Fibroblast of lung (primary cell): ENCODE data around the gene KPNA2. TPM values are rescaled to one million over a fixed set of nuclear protein-coding genes. Genes with fewer than 3 reads are reported as not detected.
"Not testable (repeated sequence)": the region's sequence is repeated elsewhere in the genome, so short reads cannot be mapped to it uniquely, and the experiment has no call there.

Experiments used
- DNase-seq, 2 donors: peaks; one replicate each; pipeline versions ENCODE4 v3.0.0 to v3.0.0-alpha.2; 2010; ENCODE audit warnings: low read depth in 2 of 2
- H2AFZ ChIP-seq: 2 replicates; pipeline ENCODE4 v1.5.1; 2012; ENCODE audit warnings: low read length, control low read depth, inconsistent platforms
- H3K27ac ChIP-seq: 2 replicates; pipeline ENCODE4 v1.5.1; 2011; ENCODE audit warnings: low read length, control low read depth; ENCODE audit not compliant: insufficient read depth
- H3K27me3 ChIP-seq: 2 replicates; pipeline ENCODE4 v1.5.1; 2011; ENCODE audit warnings: mild to moderate bottlenecking, low read length; ENCODE audit not compliant: control insufficient read depth, insufficient read depth
- H3K36me3 ChIP-seq: 2 replicates; pipeline ENCODE4 v1.5.1; 2011; ENCODE audit warnings: low read length; ENCODE audit not compliant: control insufficient read depth, insufficient read depth
- H3K4me1 ChIP-seq: 2 replicates; pipeline ENCODE4 v1.5.1; 2011; ENCODE audit warnings: low read length; ENCODE audit not compliant: control insufficient read depth, insufficient read depth; ENCODE audit errors: extremely low read depth
- H3K4me2 ChIP-seq: 2 replicates; pipeline ENCODE4 v1.5.1; 2011; ENCODE audit warnings: low read length, control low read depth; ENCODE audit not compliant: insufficient read depth; ENCODE audit errors: extremely low read depth
- H3K4me3 ChIP-seq, 4 experiments: fragments of 200-600 bp in 1 of 4; sonication (generic) in 1 of 4; replicated peaks in 1 of 4; 2 replicates each; pipeline ENCODE4 v1.5.1; 2011 to 2016; ENCODE audit warnings: low read length in 4 of 4, low read depth in 3 of 4, mild to moderate bottlenecking in 3 of 4, control low read depth in 2 of 4, inconsistent platforms in 1 of 4, mixed read lengths in 1 of 4; ENCODE audit not compliant: insufficient read depth in 1 of 4; ENCODE audit errors: control extremely low read depth in 1 of 4
- H3K79me2 ChIP-seq: 2 replicates; pipeline ENCODE4 v1.5.1; 2012; ENCODE audit warnings: mild to moderate bottlenecking, low read length, inconsistent platforms; ENCODE audit not compliant: control insufficient read depth, insufficient read depth
- H3K9ac ChIP-seq: 2 replicates; pipeline ENCODE4 v1.5.1; 2011; ENCODE audit warnings: mild to moderate bottlenecking, low read length, control low read depth; ENCODE audit not compliant: insufficient read depth
- H3K9me3 ChIP-seq: 2 replicates; pipeline ENCODE4 v1.5.1; 2012; ENCODE audit warnings: low read depth, low read length; ENCODE audit not compliant: control insufficient read depth, insufficient read depth
- H4K20me1 ChIP-seq: 2 replicates; pipeline ENCODE4 v1.5.1; 2011; ENCODE audit warnings: low read length; ENCODE audit not compliant: control insufficient read depth, insufficient read depth; ENCODE audit errors: extremely low read depth
- EZH2 ChIP-seq: IDR thresholded peaks from 2 replicates; pipeline ENCODE4 v1.5.1; 2012; ENCODE audit warnings: low read length, control low read depth, mild to moderate bottlenecking; ENCODE audit errors: missing control alignments
- polyA plus RNA-seq, 2 donors: library from polyadenylated mRNA; depleted of rRNA in 1 of 2; stranded (reverse) in 1 of 2; unstranded in 1 of 2; fragments of >200 nt; gene quantifications; 2 replicates each; pipeline ENCODE4 v1.2.1, GENCODE V29; 2011 to 2012; ENCODE audit warnings: missing spikeins in 1 of 2
- total RNA-seq: library from RNA; depleted of rRNA; stranded (reverse); fragments of >200 nt; gene quantifications from 2 replicates; pipeline ENCODE4 v1.2.1, GENCODE V29; 2014
- TF ChIP-seq, protein P1 (sequence below), 2 donors: IDR thresholded peaks in 1 of 2; conservative IDR thresholded peaks in 1 of 2; 1 replicate in 1 of 2; 2 replicates in 1 of 2; pipeline ENCODE4 v1.5.1; 2011 to 2012; ENCODE audit warnings: low read length in 2 of 2, control low read depth in 1 of 2, inconsistent platforms in 1 of 2, low read depth in 1 of 2, mild to moderate bottlenecking in 1 of 2

The KPNA2 gene
- total and polyA plus RNA-seq, 2 donors (not counting 1 experiment from before 2014, with no cell fraction given) = 44.3 to 96.1 TPM

DNA sequence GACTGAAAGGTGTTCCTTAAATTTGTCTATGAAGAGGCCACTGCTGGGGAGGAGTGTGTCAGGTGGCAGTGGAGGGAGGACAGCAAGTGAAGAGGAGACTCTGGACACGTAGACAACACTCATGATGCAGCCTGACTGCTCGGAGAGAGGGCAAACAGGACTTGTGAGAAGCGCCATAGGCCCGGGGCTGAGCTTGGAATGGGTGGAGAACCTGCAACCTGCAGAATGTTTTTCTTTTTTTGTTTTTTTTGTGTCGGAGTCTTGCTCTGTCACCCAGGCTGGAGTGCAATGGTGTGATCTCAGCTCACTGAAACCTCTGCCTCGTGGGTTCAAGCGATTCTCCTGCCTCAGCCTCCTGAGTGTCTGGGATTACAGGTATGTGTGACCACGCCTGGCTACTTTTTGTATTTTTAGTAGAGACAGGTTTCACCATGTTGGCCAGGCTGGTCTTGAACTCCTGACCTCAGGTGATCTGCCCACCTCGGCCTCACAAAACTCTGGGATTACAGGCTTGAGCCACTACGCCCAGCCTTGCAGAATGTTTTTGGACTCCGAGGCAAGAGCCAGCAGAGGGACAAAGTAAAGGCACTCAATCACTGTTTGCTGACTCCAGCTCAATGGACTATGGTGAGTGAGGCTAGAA, 20.3 kb upstream of the KPNA2 start:
- Histone ChIP-seq H3K79me2 (no peaks in the 10 kb centered on the region), H3K9ac (no peak overlapping the region), H3K27me3 (no peaks in the 10 kb centered on the region), H3K4me1 (no peaks in the 10 kb centered on the region), H3K36me3 (no peaks in the 10 kb centered on the region), H2AFZ (no peak overlapping the region), H4K20me1 (no peaks in the 10 kb centered on the region), H3K27ac (no peak overlapping the region), H3K4me2 (no peak overlapping the region), H3K9me3 (no peaks in the 10 kb centered on the region), H3K4me3 (no peak overlapping the region)
- DNase-seq = no peak
- no peak for TF ChIP-seq EZH2
- TF ChIP-seq, protein P1, sequence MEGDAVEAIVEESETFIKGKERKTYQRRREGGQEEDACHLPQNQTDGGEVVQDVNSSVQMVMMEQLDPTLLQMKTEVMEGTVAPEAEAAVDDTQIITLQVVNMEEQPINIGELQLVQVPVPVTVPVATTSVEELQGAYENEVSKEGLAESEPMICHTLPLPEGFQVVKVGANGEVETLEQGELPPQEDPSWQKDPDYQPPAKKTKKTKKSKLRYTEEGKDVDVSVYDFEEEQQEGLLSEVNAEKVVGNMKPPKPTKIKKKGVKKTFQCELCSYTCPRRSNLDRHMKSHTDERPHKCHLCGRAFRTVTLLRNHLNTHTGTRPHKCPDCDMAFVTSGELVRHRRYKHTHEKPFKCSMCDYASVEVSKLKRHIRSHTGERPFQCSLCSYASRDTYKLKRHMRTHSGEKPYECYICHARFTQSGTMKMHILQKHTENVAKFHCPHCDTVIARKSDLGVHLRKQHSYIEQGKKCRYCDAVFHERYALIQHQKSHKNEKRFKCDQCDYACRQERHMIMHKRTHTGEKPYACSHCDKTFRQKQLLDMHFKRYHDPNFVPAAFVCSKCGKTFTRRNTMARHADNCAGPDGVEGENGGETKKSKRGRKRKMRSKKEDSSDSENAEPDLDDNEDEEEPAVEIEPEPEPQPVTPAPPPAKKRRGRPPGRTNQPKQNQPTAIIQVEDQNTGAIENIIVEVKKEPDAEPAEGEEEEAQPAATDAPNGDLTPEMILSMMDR (conservative IDR thresholded peaks at IDR 0.05 in 1 of 2, IDR thresholded peaks at IDR 0.05 in 1 of 2; ENCODE audit: low read depth in 1 of 2, low read length in 2 of 2) = no peak

DNA sequence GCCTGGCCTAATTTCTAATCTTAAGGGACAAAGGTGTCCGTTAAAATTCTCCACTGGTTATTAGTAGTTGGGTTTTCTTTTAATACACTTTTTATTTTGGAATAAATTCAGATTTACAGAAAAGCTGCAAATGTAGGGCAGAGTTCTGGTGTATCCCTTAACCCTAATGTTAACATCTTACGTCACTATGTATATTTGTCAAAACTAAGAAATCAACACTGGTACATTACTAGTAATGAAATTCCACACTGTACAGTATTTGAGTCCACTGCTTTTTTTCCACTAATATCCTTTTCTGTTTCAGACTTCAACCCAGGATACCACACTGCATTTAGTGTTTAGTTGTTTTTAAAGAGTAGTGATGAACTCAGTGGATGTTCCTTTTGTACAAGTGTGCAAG, 18.7 kb upstream of the KPNA2 start:
- DNase-seq = no peak
- Histone ChIP-seq H3K4me3 (no peak overlapping the region), H3K36me3 (no peaks in the 10 kb centered on the region), H3K4me2 (no peak overlapping the region), H3K27ac (no peak overlapping the region), H4K20me1 (no peaks in the 10 kb centered on the region), H3K79me2 (no peaks in the 10 kb centered on the region), H3K4me1 (no peaks in the 10 kb centered on the region), H2AFZ (no peak overlapping the region), H3K9ac (no peak overlapping the region), H3K9me3 (no peaks in the 10 kb centered on the region), H3K27me3 (no peaks in the 10 kb centered on the region)
- TF ChIP-seq EZH2 = no peak
- TF ChIP-seq, protein P1 (conservative IDR thresholded peaks at IDR 0.05 in 1 of 2, IDR thresholded peaks at IDR 0.05 in 1 of 2; ENCODE audit: low read depth in 1 of 2, low read length in 2 of 2) = no peak

DNA sequence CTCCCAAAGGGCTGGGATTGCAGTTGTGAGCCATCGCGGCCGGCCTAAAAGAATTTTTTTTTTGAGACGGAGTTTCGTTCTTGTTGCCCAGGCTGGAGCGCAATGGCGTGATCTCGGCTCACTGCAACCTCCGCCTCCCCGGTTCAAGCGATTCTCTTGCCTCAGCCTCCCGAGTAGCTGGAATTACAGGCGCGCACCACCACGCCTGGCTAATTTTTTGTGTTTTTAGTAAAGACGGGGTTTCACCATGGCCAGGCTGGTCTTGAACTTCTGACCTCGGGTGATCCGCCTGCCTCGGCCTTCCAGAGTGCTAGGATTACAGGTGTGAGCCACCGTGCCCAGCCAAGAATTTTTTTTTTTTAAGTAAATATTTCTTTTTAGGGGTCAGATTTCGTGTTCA, 17.0 kb upstream of the KPNA2 start:
- not testable (repeated sequence) for H3K36me3 ChIP-seq, H3K9ac ChIP-seq, DNase-seq, H3K4me2 ChIP-seq, H3K9me3 ChIP-seq, H3K4me1 ChIP-seq, H3K27me3 ChIP-seq, H2AFZ ChIP-seq, H3K27ac ChIP-seq, H3K79me2 ChIP-seq, H4K20me1 ChIP-seq, H3K4me3 ChIP-seq
